Measurements from ENCODE around the gene TMED9.

DNA sequence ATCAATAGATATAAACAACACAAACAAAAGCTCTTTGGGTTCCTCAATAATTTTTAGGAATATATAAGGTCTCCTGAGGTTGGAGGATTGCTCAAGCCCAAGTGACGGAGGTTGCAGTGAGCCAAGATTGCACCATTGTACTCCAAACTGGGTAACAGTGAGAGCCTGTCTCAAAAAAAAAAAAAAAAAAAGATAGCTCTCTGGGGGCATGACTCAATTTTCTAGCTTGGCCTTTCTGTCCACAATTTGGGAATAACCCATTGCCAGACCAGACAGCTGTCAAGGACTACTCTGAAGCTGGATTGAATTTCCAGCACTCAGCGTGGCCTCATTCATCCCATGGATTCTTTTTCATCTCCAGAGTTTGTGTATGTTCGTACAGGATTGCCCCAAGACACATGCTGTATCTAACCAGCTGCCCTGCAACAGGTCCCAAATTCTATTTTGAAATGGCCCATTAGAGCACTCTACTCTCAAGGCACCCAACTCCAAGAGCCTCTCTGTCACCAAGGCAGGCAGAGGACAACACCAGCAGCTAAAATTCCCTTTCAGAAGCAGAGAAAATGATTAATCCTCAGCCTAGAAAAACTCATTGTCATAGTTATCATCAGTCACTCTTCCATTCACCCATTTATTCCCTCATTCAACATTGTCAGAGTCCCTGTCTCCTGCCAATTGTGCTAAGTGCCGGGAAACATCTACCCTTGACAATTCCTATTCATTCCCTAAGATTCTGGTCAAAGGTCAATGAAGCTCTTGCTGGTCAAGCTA, 46.3 kb upstream of the TMED9 start:
- TF ChIP-seq REST (IDR thresholded peaks at IDR 0.05; ENCODE audit: insufficient read depth in 1 of 2, low read depth in 2 of 2, low read length in 2 of 2) (no peak), SIN3A (IDR thresholded peaks at IDR 0.05; ENCODE audit: borderline replicate concordance, insufficient read depth, low read length) (0 out of 2 replicates have a peak, but pooled peaks have one; percentile 21)
